ENCODE data around the gene CLTB. TPM values are rescaled to one million over a fixed set of nuclear protein-coding genes. Genes with fewer than 3 reads are reported as not detected.

The CLTB gene
- total and polyA plus RNA-seq, 2 experiments from 2014 or later, result 26.8 to 34.0 TPM

DNA sequence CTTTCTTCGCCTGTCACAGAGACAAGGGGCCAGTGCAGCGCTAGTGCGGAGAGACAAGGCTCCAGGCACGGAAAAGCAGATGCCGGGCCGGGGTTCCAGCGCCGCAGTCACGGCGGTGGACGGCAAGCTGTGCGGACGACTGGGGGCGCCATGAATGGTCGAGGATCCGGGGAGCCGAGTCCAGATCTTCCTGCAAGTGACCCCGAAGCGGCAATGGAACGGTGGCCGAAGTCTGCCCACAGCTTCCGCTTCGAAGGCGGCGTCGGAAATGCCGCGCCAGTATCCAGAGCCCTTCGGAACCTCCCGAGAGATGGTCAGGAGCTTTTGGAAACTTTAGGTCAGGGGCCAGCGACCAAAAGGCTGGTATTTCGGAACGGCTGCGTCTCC is 31.2 kb upstream of the CLTB start:
- Mint-ChIP-seq H3K4me3 (peak overlapping the region; percentile 94), H3K36me3 (ENCODE audit: low read depth) (no peaks in the 10 kb centered on the region; the same call in 2 of the 3 replicates), H3K27ac (peak overlapping the region; percentile 99), H3K27me3 (ENCODE audit: insufficient read depth, low read depth, poor library complexity) (peaks cover 24% of the 10 kb centered on the region), H3K4me1 (peaks cover 7% of the 10 kb centered on the region), H3K9me3 (no peaks in the 10 kb centered on the region)
- H2AFZ ChIP-seq, result peak overlapping the region; percentile 69
- peak overlapping the region; percentile 92 for H3K27ac ChIP-seq (ENCODE audit: low read depth)
- TF ChIP-seq, protein P1, sequence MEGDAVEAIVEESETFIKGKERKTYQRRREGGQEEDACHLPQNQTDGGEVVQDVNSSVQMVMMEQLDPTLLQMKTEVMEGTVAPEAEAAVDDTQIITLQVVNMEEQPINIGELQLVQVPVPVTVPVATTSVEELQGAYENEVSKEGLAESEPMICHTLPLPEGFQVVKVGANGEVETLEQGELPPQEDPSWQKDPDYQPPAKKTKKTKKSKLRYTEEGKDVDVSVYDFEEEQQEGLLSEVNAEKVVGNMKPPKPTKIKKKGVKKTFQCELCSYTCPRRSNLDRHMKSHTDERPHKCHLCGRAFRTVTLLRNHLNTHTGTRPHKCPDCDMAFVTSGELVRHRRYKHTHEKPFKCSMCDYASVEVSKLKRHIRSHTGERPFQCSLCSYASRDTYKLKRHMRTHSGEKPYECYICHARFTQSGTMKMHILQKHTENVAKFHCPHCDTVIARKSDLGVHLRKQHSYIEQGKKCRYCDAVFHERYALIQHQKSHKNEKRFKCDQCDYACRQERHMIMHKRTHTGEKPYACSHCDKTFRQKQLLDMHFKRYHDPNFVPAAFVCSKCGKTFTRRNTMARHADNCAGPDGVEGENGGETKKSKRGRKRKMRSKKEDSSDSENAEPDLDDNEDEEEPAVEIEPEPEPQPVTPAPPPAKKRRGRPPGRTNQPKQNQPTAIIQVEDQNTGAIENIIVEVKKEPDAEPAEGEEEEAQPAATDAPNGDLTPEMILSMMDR (conservative IDR thresholded peaks at IDR 0.05; ENCODE audit: low read depth in 2 of 2), result peak in 1 of 2 experiments; percentile 20; a peak in 2 of 4 replicates
- TF ChIP-seq, protein P2, sequence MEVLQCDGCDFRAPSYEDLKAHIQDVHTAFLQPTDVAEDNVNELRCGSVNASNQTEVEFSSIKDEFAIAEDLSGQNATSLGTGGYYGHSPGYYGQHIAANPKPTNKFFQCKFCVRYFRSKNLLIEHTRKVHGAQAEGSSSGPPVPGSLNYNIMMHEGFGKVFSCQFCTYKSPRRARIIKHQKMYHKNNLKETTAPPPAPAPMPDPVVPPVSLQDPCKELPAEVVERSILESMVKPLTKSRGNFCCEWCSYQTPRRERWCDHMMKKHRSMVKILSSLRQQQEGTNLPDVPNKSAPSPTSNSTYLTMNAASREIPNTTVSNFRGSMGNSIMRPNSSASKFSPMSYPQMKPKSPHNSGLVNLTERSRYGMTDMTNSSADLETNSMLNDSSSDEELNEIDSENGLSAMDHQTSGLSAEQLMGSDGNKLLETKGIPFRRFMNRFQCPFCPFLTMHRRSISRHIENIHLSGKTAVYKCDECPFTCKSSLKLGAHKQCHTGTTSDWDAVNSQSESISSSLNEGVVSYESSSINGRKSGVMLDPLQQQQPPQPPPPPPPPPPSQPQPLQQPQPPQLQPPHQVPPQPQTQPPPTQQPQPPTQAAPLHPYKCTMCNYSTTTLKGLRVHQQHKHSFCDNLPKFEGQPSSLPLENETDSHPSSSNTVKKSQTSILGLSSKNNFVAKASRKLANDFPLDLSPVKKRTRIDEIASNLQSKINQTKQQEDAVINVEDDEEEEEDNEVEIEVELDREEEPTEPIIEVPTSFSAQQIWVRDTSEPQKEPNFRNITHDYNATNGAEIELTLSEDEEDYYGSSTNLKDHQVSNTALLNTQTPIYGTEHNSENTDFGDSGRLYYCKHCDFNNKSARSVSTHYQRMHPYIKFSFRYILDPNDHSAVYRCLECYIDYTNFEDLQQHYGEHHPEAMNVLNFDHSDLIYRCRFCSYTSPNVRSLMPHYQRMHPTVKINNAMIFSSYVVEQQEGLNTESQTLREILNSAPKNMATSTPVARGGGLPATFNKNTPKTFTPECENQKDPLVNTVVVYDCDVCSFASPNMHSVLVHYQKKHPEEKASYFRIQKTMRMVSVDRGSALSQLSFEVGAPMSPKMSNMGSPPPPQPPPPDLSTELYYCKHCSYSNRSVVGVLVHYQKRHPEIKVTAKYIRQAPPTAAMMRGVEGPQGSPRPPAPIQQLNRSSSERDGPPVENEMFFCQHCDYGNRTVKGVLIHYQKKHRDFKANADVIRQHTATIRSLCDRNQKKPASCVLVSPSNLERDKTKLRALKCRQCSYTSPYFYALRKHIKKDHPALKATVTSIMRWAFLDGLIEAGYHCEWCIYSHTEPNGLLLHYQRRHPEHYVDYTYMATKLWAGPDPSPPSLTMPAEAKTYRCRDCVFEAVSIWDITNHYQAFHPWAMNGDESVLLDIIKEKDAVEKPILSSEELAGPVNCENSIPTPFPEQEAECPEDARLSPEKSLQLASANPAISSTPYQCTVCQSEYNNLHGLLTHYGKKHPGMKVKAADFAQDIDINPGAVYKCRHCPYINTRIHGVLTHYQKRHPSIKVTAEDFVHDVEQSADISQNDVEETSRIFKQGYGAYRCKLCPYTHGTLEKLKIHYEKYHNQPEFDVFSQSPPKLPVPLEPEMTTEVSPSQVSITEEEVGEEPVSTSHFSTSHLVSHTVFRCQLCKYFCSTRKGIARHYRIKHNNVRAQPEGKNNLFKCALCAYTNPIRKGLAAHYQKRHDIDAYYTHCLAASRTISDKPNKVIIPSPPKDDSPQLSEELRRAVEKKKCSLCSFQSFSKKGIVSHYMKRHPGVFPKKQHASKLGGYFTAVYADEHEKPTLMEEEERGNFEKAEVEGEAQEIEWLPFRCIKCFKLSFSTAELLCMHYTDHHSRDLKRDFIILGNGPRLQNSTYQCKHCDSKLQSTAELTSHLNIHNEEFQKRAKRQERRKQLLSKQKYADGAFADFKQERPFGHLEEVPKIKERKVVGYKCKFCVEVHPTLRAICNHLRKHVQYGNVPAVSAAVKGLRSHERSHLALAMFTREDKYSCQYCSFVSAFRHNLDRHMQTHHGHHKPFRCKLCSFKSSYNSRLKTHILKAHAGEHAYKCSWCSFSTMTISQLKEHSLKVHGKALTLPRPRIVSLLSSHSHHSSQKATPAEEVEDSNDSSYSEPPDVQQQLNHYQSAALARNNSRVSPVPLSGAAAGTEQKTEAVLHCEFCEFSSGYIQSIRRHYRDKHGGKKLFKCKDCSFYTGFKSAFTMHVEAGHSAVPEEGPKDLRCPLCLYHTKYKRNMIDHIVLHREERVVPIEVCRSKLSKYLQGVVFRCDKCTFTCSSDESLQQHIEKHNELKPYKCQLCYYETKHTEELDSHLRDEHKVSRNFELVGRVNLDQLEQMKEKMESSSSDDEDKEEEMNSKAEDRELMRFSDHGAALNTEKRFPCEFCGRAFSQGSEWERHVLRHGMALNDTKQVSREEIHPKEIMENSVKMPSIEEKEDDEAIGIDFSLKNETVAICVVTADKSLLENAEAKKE (CRISPR knock-in tag; IDR thresholded peaks at IDR 0.05), result no peak
- no peak for TF ChIP-seq ZNF331 (CRISPR knock-in tag; IDR thresholded peaks at IDR 0.05; ENCODE audit: low read depth)
- peak overlapping the region; percentile 100 for H3K4me2 ChIP-seq
- peak; percentile 37 for ATAC-seq
- H3K4me1 ChIP-seq (ENCODE audit: insufficient read depth), result peaks cover 4% of the 10 kb centered on the region; the same call in 1 of the 2 replicates
- H3K9me2 ChIP-seq (ENCODE audit: insufficient read depth), result no peaks in the 10 kb centered on the region
- DNase-seq (ENCODE audit: low spot score), result no peak
- no peaks in the 10 kb centered on the region for H3K27me3 ChIP-seq (ENCODE audit: insufficient read depth)
- peaks cover 24% of the 10 kb centered on the region for H4K20me1 ChIP-seq (replicated peaks; ENCODE audit: insufficient read depth)
- peak overlapping the region; percentile 88 for H3K4me3 ChIP-seq
- peaks cover 40% of the 10 kb centered on the region for H3K79me2 ChIP-seq (replicated peaks; ENCODE audit: insufficient read depth)
- peaks cover 8% of the 10 kb centered on the region for H3F3A ChIP-seq (replicated peaks; ENCODE audit: low read depth)
- H3K36me3 ChIP-seq (ENCODE audit: insufficient read depth), result no peaks in the 10 kb centered on the region
